ENCODE data around the gene ELP2. TPM values are rescaled to one million over a fixed set of nuclear protein-coding genes. Genes with fewer than 3 reads are reported as not detected.
"Not testable (repeated sequence)": the region's sequence is repeated elsewhere in the genome, so short reads cannot be mapped to it uniquely, and the experiment has no call there.

Gene ELP2
- total RNA-seq (100 to 1,000 TPM in 1 of 2 donors, 10 to 100 TPM in 1; 48.6 to 257 TPM), polyA plus RNA-seq (10 to 100 TPM; 31.4 to 65.1 TPM)
- long read RNA-seq, donor 1, full-length matches to known transcripts, result 19 of 26 reads
- long read RNA-seq, donor 1, partial matches to known transcripts, result 7 of 26 reads
- long read RNA-seq, donor 1, other reads (novel, unspliced or antisense), result 0 of 26 reads
- long read RNA-seq, donor 2, full-length matches to known transcripts, result 10 of 10 reads
- long read RNA-seq, donor 2, partial matches to known transcripts, result 0 of 10 reads
- long read RNA-seq, donor 2, other reads (novel, unspliced or antisense), result 0 of 10 reads
- long read RNA-seq, donor 3, full-length matches to known transcripts, result 13 of 13 reads
- long read RNA-seq, donor 3, partial matches to known transcripts, result 0 of 13 reads
- long read RNA-seq, donor 3, other reads (novel, unspliced or antisense), result 0 of 13 reads
- long read RNA-seq, donor 4, partial matches to known transcripts, result 0 of 5 reads
- long read RNA-seq, donor 4, other reads (novel, unspliced or antisense), result 0 of 5 reads
- long read RNA-seq, donor 5, full-length matches to known transcripts, result 33 of 38 reads
- long read RNA-seq, donor 5, partial matches to known transcripts, result 5 of 38 reads
- long read RNA-seq, donor 5, other reads (novel, unspliced or antisense), result 0 of 38 reads

GRCh38 chr18:36129300-36130038 lies at the start of gene ELP2, which contains the start of gene SLC39A6:
TSS of gene ELP2 (plus strand) at chr18:36129899. CDS start at chr18:36129934, 35 bp downstream.
TSS of gene SLC39A6 (minus strand) at chr18:36129340. CDS start at chr18:36127007, 2,333 bp downstream.
- peak within 1 kb of the TSS; percentile 86 to 91 for H3K9ac ChIP-seq (ENCODE audit: insufficient read depth in 1 of 2, low read length in 2 of 2)
- peaks cover 2 to 9% (median 5%) of the 10 kb centered on the region in 4 donors for H3K36me3 ChIP-seq (ENCODE audit: control insufficient read depth in 4 of 4, insufficient read depth in 4 of 4, low read length in 4 of 4)
- WGBS, 2 donors, result 0 to 1% methylated on average over 68 to 69 of the region's 69 CpGs
- H3K4me3 ChIP-seq, result peak within 1 kb of the TSS; percentile 97
- no peaks in the 10 kb centered on the region for H3K9me3 ChIP-seq (ENCODE audit: control insufficient read depth in 4 of 4, insufficient read depth in 3 of 4, low read length in 3 of 4)
- H3K27ac ChIP-seq (ENCODE audit: low read depth in 1 of 2, low read length in 1 of 2), result peak within 1 kb of the TSS; percentile 100
- peak; percentile 98 for ATAC-seq (ENCODE audit: insufficient read depth, low FRiP score)
- TF ChIP-seq CTCF (IDR thresholded peaks at IDR 0.05; ENCODE audit: control extremely low read depth, extremely low read depth), result no peak
- H3K27me3 ChIP-seq (ENCODE audit: control insufficient read depth in 3 of 3, insufficient read depth in 3 of 3, low read length in 2 of 3), result no peaks in the 10 kb centered on the region
- DNase-seq, result peak; percentile 97 to 99 (median 97)
- peaks cover 8 to 22% (median 14%) of the 10 kb centered on the region in 5 donors for H3K4me1 ChIP-seq (ENCODE audit: control insufficient read depth in 5 of 5, insufficient read depth in 5 of 5, low read length in 5 of 5)

GRCh38 chr18:36081118-36081517 lies 48.6 kb upstream of the ELP2 start:
- not testable (repeated sequence) for H3K27me3 ChIP-seq (ENCODE audit: control insufficient read depth in 3 of 3, insufficient read depth in 3 of 3, low read length in 2 of 3); H3K9ac ChIP-seq (ENCODE audit: insufficient read depth in 1 of 2, low read length in 2 of 2); H3K9me3 ChIP-seq (ENCODE audit: control insufficient read depth in 4 of 4, insufficient read depth in 3 of 4, low read length in 3 of 4); H3K36me3 ChIP-seq (ENCODE audit: control insufficient read depth in 4 of 4, insufficient read depth in 4 of 4, low read length in 4 of 4); ATAC-seq (ENCODE audit: insufficient read depth, low FRiP score); H3K4me3 ChIP-seq; H3K4me1 ChIP-seq (ENCODE audit: control insufficient read depth in 5 of 5, insufficient read depth in 5 of 5, low read length in 5 of 5); H3K27ac ChIP-seq (ENCODE audit: low read depth in 1 of 2, low read length in 1 of 2); DNase-seq
- 91 to 96% methylated on average over 2 of the region's 2 CpGs for WGBS, 2 donors

GRCh38 chr18:36083729-36084128 lies 46.0 kb upstream of the ELP2 start:
- H3K4me1 ChIP-seq (ENCODE audit: control insufficient read depth in 5 of 5, insufficient read depth in 5 of 5, low read length in 5 of 5), result no peaks in the 10 kb centered on the region
- H3K9me3 ChIP-seq (ENCODE audit: control insufficient read depth in 4 of 4, insufficient read depth in 3 of 4, low read length in 3 of 4), result peaks cover 0 to 5% (median 0%) of the 10 kb centered on the region in 4 donors
- no peak overlapping the region for H3K9ac ChIP-seq (ENCODE audit: insufficient read depth in 1 of 2, low read length in 2 of 2)
- no peak for ATAC-seq (ENCODE audit: insufficient read depth, low FRiP score)
- TF ChIP-seq CTCF (IDR thresholded peaks at IDR 0.05; ENCODE audit: control extremely low read depth, extremely low read depth), result no peak
- no peaks in the 10 kb centered on the region for H3K27me3 ChIP-seq (ENCODE audit: control insufficient read depth in 3 of 3, insufficient read depth in 3 of 3, low read length in 2 of 3)
- no peaks in the 10 kb centered on the region for H3K36me3 ChIP-seq (ENCODE audit: control insufficient read depth in 4 of 4, insufficient read depth in 4 of 4, low read length in 4 of 4)
- no peak overlapping the region for H3K4me3 ChIP-seq
- H3K27ac ChIP-seq (ENCODE audit: low read depth in 1 of 2, low read length in 1 of 2), result no peak overlapping the region
- DNase-seq, result no peak
- 70 to 77% methylated on average over 2 of the region's 2 CpGs for WGBS, 2 donors

Data from lung (tissue), 16 donors.